ENCODE results near the gene WDTC1. TPM values are rescaled to one million over a fixed set of nuclear protein-coding genes. Genes with fewer than 3 reads are reported as not detected.

Gene WDTC1
- total and polyA plus RNA-seq, 2 of the 8 experiments (the other 6 are each of a cell fraction or from before 2014, with no cell fraction given): 7.5 to 18.7 TPM

GRCh38 chr1:27217401-27217800, 17.0 kb upstream of the WDTC1 start:
- no peaks in the 10 kb centered on the region for H3K79me1 ChIP-seq (ENCODE audit: low read depth, low read length)
- no peaks in the 10 kb centered on the region for H3K79me2 ChIP-seq (ENCODE audit: control insufficient read depth in 1 of 2, insufficient read depth in 2 of 2, low read length in 2 of 2)
- H3K27me3 ChIP-seq (replicated peaks in 1 of 4; ENCODE audit: control insufficient read depth in 3 of 4, extremely low read depth in 1 of 4, insufficient read depth in 3 of 4, low read length in 3 of 4): no peaks in the 10 kb centered on the region
- no peak overlapping the region for H3K9ac ChIP-seq (replicated peaks in 1 of 4; ENCODE audit: extremely low read depth in 1 of 4, low read depth in 3 of 4, low read length in 3 of 4)
- ChIA-PET POLR2A (ENCODE audit: partially characterized antibody) (no interaction called here), CTCF (ENCODE audit: partially characterized antibody) (interaction anchor here (0.6 to 1.4 kb wide), 4 partner anchors 20 to 79 kb away, joined by 3 to 5 read pairs (median 4); no protein-coding TSS in a partner anchor)
- H3K9me3 ChIP-seq (ENCODE audit: insufficient read depth in 2 of 2, low read depth in 1 of 2, low read length in 1 of 2): no peaks in the 10 kb centered on the region
- no peak overlapping the region for H3K56ac ChIP-seq (replicated peaks; ENCODE audit: insufficient read length, low read depth, low read length)
- WGBS, 2 experiments (ENCODE audit: extremely low coverage in 1 of 2, insufficient coverage in 1 of 2, insufficient read length in 1 of 2, insufficient replicate concordance in 2 of 2, low coverage in 1 of 2, low lambda C conversion rate in 2 of 2, missing lambda C conversion rate in 1 of 2): 84% methylated on average over 6 of the region's 6 CpGs; no CpG with 5 or more reads in 1 of the 2 experiments
- H2AK5ac ChIP-seq (ENCODE audit: low read depth, low read length): no peak overlapping the region
- no peaks in the 10 kb centered on the region for H3K23me2 ChIP-seq (ENCODE audit: low read depth, low read length)
- no peaks in the 10 kb centered on the region for H3K36me3 ChIP-seq (ENCODE audit: control insufficient read depth in 2 of 4, insufficient read depth in 4 of 4, low read length in 3 of 4)
- no peak overlapping the region for H2BK20ac ChIP-seq (ENCODE audit: low read length)
- H2BK5ac ChIP-seq (ENCODE audit: low read depth, low read length): no peak overlapping the region
- H4K5ac ChIP-seq (ENCODE audit: insufficient read length, low read depth, low read length): no peak overlapping the region
- no peak overlapping the region for H3K27ac ChIP-seq (ENCODE audit: low read depth, low read length)
- H4K8ac ChIP-seq (ENCODE audit: extremely low read depth, insufficient read depth, low read length): no peak overlapping the region
- no peaks in the 10 kb centered on the region for H4K20me1 ChIP-seq (replicated peaks in 1 of 2; ENCODE audit: control insufficient read depth in 1 of 2, insufficient read depth in 2 of 2, low read length in 2 of 2)
- H2AFZ ChIP-seq (ENCODE audit: low read length): no peak overlapping the region
- no peak overlapping the region for H2BK120ac ChIP-seq (replicated peaks; ENCODE audit: low read depth, low read length)
- no peak overlapping the region for H3K4ac ChIP-seq (replicated peaks; ENCODE audit: insufficient read length, low read depth, low read length)
- no peak overlapping the region for H2BK15ac ChIP-seq (ENCODE audit: low read length)
- H3K18ac ChIP-seq (ENCODE audit: extremely low read depth, low read length): no peak overlapping the region
- H3K4me1 ChIP-seq (replicated peaks in 1 of 4; ENCODE audit: control insufficient read depth in 3 of 4, insufficient read depth in 4 of 4, low read length in 3 of 4): no peaks in the 10 kb centered on the region
- no peak overlapping the region for H4K91ac ChIP-seq (replicated peaks; ENCODE audit: insufficient read length, low read length)
- H2BK12ac ChIP-seq (ENCODE audit: low read depth, low read length): no peak overlapping the region
- FAIRE-seq: no peak
- no peak overlapping the region for H3K4me2 ChIP-seq (ENCODE audit: insufficient read depth in 1 of 2, low read depth in 2 of 2, low read length in 2 of 2)
- no peak overlapping the region for H3K14ac ChIP-seq (ENCODE audit: insufficient read length)
- H3K23ac ChIP-seq (ENCODE audit: insufficient read length): no peak overlapping the region
- H3K4me3 ChIP-seq (ENCODE audit: extremely low read depth in 1 of 4, insufficient read depth in 2 of 4, low read depth in 3 of 4, low read length in 4 of 4): no peak overlapping the region
- DNase-seq (ENCODE audit: low read depth in 1 of 2, low spot score in 2 of 2): no peak
- TF ChIP-seq TAF1 (IDR thresholded peaks at IDR 0.05; ENCODE audit: low read depth, low read length) (no peak), JUND (IDR thresholded peaks at IDR 0.05; ENCODE audit: low read length) (no peak), RAD21 (IDR thresholded peaks at IDR 0.05 in 1 of 2, conservative IDR thresholded peaks at IDR 0.05 in 1 of 2; ENCODE audit: low read depth in 2 of 2, low read length in 2 of 2) (no peak)
